HG03135 (cell line): ENCODE data around the gene CSAG3.
"Not testable (repeated sequence)": the region's sequence is repeated elsewhere in the genome, so short reads cannot be mapped to it uniquely, and the experiment has no call there.

Experiments
- ATAC-seq: cut with Tn5 transposase; IDR thresholded peaks from one replicate; pipeline ENCODE4 v1.9.1; 2021; ENCODE audit warnings: mild to moderate bottlenecking, moderate library complexity; ENCODE audit not compliant: unreplicated experiment

The CSAG3 gene

GRCh38 chrX:152758918-152759317 is at the start of gene CSAG3:
Gene CSAG3 (plus strand): TSS chrX:152759218.
- ATAC-seq: not testable (repeated sequence)

GRCh38 chrX:152713195-152713594 is 45.8 kb upstream of the CSAG3 start:
- ATAC-seq: not testable (repeated sequence)

GRCh38 chrX:152713815-152714787 is 44.9 kb upstream of the CSAG3 start, which contains the start of gene MAGEA2B:
Gene MAGEA2B (plus strand): TSS chrX:152714628. CDS start chrX:152717107, 2,479 bp downstream.
- not testable (repeated sequence) for ATAC-seq

GRCh38 chrX:152725409-152725808 is 33.6 kb upstream of the CSAG3 start:
- no peak for ATAC-seq

GRCh38 chrX:152733261-152733975 is 25.6 kb upstream of the CSAG3 start, which contains the start of the genes CSAG1 and MAGEA12:
Gene CSAG1 (minus strand): TSS chrX:152733721. CDS start chrX:152732460, 1,261 bp downstream.
Gene MAGEA12 (plus strand): TSS chrX:152733757. CDS start chrX:152736162, 2,405 bp downstream.
- ATAC-seq: no peak

- not testable (repeated sequence) for ATAC-seq
Observed at GRCh38 chrX:152734143-152734858, 24.7 kb upstream of the CSAG3 start.

- no peak for ATAC-seq
Observed at GRCh38 chrX:152735101-152735500, 23.9 kb upstream of the CSAG3 start.

- ATAC-seq: no peak
Observed at GRCh38 chrX:152735860-152736511, 23.0 kb upstream of the CSAG3 start.

GRCh38 chrX:152736528-152736927 is 22.5 kb upstream of the CSAG3 start:
- ATAC-seq: not testable (repeated sequence)

GRCh38 chrX:152738560-152738959 is 20.5 kb upstream of the CSAG3 start:
- no peak for ATAC-seq

- not testable (repeated sequence) for ATAC-seq
Observed at GRCh38 chrX:152753686-152754650, 5.0 kb upstream of the CSAG3 start, which contains the start of gene MAGEA2. Gene MAGEA2 (minus strand): TSS chrX:152753842. CDS start chrX:152751363, 2,479 bp downstream.

- ATAC-seq: not testable (repeated sequence)
Observed at GRCh38 chrX:152754871-152755270, 4.1 kb upstream of the CSAG3 start.

- not testable (repeated sequence) for ATAC-seq
Observed at GRCh38 chrX:152759544-152759943, 526 bp downstream of the CSAG3 start.

GRCh38 chrX:152761582-152761981 is 2.6 kb downstream of the CSAG3 start:
- not testable (repeated sequence) for ATAC-seq

GRCh38 chrX:152766562-152766961 is 7.5 kb downstream of the CSAG3 start:
- not testable (repeated sequence) for ATAC-seq

- ATAC-seq: not testable (repeated sequence)
Observed at GRCh38 chrX:152769549-152770289, 10.7 kb downstream of the CSAG3 start, which contains the start of gene MAGEA6. Gene MAGEA6 (minus strand): TSS chrX:152769689. CDS start chrX:152767650, 2,039 bp downstream.

- ATAC-seq: not testable (repeated sequence)
Observed at GRCh38 chrX:152787062-152787461, 28.0 kb downstream of the CSAG3 start.

GRCh38 chrX:152798945-152799344 is 39.9 kb downstream of the CSAG3 start:
- ATAC-seq: no peak
